Hematopoietic multipotent progenitor cell (in vitro differentiated cells): Measurements from ENCODE around the gene RPGRIP1L. TPM values are rescaled to one million over a fixed set of nuclear protein-coding genes. Genes with fewer than 3 reads are reported as not detected.
"Not testable (repeated sequence)": the region's sequence is repeated elsewhere in the genome, so short reads cannot be mapped to it uniquely, and the experiment has no call there.

ENCODE experiments used
- DNase-seq, 3 donors: peaks; one replicate each; pipeline ENCODE4 v3.0.0-alpha.2; 2011 to 2015; ENCODE audit warnings: low read depth in 2 of 3, low spot score in 2 of 3
- total RNA-seq: library from RNA; depleted of rRNA; stranded (reverse); fragments of >200 nt; gene quantifications from one replicate; pipeline ENCODE4 v1.2.3, GENCODE V29; 2012

Gene RPGRIP1L
- total RNA-seq, 1 donor: 2.2 TPM

DNA sequence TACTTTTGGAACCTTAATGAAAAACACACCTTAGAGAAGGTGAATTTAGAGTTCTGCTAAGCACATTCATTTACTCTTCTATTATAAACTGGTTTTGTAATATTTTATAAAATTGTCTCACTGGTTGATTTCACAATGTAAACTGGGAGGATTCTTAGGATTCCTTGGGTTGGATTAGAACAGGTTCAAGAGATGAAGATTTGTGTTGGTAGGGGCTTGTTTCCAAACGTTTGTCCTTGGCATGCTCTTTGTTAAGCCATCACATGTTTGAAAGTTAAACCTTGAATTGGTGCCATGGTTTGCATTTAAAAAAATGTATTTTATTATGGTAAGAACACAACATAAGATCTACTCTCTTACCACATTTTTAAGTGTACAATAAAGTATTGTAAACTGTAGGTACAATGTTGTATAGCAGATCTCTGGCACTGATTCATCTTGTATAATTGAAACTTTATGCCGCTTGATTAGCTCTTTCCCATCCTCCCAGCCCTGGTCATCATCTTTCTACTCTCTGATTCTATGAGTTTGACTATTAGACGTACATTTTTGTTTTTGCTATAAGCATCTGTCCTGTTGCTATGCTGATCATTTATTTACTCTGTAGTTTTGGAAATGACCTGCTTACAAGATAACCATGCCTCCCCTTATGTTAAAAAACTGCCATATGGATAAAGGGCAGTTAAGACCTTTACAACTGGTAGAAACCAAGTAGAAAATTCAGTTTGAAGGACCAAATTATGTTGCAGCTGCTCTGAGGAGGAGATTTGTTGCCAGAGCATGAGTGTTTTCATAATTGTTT, 9.9 kb upstream of the RPGRIP1L start:
- DNase-seq: no peak

DNA sequence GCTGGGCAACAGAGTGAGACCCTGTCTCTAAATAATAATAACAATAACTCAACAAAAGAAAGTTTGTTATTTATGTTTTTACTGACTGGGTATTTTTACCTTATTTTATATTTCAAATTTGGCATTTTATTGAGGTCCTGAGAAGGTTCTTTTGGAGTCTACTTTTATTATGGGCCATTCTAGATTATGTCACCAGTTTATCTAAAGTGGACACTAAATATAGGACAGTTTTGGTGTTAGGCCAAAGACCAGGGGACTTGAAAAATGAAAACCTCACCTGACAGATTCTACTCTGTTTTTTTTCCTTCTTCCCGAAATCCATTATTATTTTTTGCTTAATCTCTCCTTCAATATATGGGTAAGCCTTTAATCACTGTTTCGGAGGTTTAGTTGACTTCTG, 8.4 kb upstream of the RPGRIP1L start:
- DNase-seq: no peak

DNA sequence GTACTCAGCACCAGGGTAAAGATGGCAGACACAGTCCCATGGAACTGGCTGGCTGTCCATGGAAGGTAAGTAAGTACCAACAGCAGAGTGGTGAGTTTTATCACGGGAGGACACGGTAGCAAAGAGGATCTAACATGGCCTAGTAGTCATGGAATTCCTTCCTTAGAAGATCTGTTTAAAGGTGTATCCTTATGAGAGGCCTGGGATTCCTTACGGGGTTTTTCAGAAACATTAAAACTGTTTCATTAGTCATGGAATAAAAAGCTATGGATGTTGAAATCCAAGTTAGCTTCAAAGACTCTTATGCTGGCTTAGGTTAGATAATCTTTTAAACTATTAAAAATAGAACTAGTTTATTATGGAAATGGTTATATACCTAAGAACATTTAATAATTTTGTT, 7.7 kb upstream of the RPGRIP1L start:
- DNase-seq: no peak

DNA sequence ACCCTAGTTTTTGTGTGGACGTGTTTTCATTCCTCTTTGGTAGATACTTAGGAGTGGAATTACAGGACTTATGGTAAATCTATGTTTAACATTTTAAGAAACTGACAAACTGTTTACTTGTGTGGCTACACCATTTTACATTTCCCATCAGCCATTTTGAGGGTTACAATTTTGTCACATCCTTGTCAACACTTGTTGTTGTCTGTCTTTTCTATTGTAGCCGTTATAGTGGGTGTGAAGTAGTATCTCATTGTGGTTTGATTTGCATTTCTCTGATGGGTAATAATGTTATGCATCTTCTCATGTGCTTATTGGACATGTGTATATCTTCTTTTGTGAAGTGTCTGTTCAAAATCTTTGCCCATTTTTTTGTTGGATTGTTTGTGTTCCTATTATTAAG, 4.8 kb upstream of the RPGRIP1L start:
- no peak for DNase-seq

DNA sequence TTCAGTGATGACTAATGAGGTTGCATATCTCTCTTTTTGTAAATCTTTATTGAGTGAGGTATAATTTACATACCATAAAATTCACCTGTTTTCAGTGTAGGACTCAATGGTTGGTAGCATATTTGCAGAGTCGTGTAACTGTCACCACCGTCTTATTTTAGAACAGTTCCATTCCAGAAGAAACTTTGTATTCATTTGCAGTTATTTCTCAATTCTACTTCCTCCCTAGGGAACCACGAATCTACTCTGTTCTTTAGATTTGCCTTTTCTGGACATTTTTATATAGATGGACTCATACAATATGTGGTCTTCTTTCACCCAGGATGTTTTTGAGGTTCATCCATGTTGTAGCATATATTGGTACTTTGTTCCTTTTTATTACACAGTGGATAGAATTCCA, 4.0 kb upstream of the RPGRIP1L start:
- no peak for DNase-seq

DNA sequence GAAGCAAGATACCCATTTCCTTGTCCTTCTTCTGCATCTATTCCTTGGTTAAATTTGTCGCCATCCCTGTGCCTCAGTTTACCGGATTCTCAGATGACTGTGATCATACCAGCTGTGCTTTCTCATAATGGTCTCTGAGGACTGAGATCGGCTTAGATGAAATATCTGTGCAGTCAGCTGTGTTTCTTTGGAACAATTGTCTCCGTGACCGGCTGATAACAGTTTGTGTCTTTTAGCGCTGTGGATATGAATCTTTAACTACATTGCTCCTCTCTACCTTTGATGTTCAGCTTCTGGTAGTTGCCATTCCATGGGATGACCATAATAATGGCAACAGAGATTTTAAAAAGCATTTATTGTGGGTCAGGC, 770 bp upstream of the RPGRIP1L start:
- DNase-seq: no peak

DNA sequence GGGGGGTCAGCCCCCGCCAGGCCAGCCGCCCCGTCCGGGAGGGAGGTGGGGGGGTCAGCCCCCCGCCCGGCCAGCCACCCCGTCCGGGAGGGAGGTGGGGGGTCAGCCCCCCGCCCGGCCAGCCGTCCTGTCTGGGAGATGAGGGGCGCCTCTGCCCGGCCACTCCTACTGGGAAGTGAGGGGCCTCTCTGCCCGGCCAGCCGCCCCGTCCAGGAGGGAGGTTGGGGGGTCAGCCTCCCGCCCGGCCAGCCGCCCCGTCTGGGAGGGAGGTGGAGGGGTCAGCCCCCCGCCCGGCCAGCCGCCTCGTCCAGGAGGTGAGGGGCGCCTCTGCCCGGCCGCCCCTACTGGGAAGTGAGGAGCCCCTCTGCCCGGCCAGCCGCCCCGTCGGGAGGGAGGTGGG, 5.4 kb downstream of the RPGRIP1L start:
- not testable (repeated sequence) for DNase-seq

DNA sequence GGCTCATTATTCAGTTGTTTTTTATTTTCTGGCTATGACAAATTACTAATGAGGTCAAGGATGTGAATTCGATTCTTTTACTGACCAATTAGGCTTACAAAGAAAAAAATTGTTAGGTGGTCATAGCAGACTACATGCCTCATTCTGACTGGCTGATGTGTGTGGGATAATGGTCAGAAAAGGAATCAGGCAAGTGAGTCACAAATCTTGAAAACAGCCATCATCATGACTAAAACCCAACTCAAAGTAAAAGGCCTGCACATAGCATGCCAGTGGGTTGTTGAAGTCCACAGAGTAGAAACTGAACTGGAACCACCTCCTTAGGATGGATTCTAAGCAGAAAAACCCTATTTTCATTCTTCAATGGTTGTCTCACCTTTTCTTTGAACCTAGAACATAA, 8.6 kb downstream of the RPGRIP1L start:
- no peak for DNase-seq

DNA sequence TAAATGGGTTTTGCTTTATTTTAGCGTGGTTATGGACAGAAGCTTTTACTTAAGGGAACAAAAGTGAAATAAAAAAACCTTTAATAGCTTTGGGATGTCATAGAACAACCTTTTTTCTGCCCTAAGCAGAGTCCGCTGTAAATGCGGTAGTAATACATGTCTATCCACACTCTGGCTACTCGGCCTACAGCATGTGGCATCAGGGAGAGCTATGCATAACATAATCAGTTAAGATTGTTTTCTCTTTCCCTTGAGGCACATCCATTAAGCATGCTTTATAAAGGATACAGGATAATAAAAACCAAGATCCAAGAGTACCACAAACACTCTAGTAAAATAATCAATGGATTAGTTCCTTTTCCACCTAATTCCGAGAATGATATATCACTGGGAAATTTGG, 10.3 kb downstream of the RPGRIP1L start:
- no peak for DNase-seq

DNA sequence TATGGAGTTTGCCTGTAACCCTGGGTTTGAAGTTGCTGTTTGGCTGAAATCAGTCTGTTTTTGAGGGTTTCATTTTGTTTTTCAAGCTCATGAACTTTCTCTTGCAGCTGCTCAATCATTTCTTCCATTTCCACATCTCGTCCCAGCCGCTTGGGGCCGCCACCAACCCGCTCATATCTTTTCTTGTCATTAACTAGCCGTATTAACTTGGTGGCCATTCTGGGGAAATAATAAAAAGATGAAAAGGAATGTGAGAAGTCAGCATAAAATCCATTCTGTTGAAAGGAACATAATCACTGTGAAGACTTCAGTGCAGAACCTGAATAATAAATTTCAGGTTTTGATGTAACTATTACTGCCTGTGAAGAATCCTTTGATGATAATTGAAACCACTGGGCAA, 11.5 kb downstream of the RPGRIP1L start:
- no peak for DNase-seq

DNA sequence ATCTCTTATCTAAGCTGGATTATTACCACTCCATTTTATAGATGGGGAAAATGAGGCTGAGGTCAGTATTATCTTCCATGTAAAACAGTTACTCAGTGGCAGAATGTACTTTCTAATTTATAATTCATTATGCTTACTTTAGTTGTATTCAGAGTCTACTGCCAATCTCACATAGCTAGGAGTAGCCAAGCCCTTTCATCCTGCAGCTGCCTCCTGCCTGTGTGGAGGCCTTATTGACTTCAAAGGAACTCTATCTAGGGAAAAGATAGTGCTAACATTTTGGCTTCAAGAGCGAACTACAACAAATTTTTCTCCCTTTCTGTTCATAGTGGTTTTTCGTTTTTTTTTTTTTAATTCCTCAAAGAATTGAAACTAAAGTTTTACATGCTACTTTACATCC, 12.9 kb downstream of the RPGRIP1L start:
- no peak for DNase-seq

DNA sequence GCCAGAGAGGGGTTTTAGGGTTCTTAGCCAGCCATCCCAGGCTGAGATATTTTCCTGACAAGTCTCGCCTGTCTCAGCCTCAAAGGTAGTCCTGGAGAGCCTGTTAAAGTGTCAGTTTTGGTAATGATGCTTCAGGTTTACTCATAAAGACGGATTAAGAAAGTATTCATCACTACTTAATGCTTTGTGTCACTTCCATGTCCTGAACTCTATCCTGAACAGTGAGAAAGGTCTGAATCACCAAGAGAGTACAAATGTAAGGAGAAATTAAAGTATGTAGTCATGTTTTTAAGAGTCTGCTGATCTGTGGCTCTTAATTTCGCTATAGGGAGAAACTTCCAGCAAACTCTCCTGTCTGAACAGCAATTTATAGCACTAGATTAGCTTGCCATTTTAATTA, 14.0 kb downstream of the RPGRIP1L start:
- DNase-seq: no peak

DNA sequence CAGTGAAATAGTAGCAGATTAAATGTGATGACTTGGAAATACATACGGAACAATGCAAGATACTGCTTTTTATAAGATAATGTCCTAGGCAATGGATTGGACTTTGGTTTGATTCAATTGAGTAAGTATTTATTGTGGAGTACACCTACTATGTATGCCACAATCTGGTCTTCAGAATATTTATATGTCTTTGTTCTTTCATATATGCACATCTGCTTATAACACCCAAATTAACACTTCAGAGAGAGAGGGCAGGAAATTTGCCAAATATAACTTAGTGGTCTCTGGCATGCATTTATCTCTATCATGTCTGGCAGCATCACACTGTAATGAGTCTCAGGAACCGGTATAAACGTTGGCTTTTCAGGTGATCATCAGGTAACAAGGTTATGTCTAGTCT, 16.9 kb downstream of the RPGRIP1L start:
- no peak for DNase-seq

DNA sequence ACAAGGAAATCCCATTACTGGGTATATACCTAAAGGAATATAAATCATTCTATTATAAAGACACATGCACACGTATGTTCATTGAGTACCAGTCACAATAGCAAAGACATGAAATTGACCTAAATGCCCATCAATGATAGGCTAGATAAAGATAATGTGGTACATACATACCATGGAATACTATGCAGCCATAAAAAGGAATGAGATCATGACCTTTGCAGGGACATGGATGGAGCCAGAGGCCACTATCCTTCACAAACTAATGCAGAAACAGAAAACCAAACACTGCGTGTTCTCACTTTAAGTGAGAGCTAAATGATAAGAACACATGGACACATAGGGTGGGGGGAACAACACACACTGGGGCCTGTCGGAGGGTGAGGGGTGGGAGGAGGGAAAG, 18.3 kb downstream of the RPGRIP1L start:
- not testable (repeated sequence) for DNase-seq

DNA sequence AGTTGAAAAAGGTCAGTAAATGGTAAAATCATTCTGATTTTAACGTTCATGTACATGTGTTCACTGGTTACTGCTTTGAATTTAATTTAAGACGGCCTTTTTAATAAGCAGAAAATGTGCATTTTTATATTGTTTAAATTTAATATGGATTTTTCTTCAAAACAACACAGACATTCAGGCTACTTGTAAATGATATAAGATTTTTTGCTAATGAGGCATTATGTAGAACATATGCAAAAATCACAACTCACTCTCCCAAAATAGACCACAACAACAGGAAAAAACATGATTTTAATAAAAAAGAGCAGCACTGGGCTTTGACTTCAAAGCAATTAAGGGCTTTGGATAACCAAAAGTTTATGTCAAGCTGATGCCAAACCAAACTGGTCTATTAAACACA, 22.3 kb downstream of the RPGRIP1L start:
- DNase-seq: no peak

DNA sequence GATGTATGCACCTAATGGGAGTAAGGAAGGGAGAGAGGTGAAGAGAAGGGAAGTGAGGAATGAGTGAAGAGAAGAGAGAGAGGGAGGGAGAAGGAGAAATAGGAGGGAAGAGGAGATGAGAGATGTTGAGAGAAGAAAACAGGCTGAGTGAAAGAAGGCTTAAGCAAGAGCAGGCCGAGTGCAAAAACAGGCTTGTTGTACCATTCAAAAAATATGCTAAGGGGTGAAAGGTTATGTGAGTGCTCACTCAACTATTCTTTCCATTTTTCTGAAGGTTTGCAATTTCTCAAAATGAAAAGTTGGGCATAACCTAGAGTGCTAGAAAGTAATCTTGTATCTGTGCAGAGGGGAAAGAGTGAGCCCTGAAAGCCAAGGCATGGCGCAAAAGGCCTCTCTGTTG, 22.9 kb downstream of the RPGRIP1L start:
- no peak for DNase-seq

DNA sequence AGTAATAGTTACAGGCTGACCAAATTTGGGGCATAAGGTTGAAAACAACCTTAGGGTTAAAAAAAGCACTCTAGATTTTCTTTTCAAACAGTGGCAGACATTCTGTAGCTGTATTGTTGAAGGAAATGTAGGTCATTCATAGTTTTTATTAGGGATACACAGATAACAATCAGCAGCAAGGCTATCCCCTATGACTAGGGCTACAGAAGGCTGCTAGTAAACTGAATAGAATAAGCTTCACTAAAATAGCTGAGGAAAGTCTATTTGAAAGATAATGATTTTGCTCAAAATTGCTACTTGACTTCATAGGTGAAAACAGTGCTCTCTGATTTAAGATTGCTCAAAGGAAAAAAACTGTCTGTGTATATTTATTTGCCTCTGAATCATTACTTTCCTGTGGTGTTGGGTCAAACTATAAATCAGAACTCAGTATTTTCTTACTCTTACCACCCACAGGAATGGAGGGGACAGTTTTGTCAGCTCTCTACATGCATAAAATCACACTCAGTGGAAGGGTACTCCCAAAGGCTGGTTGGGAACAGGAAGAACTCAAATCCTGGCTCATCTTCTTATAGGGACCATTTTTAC, 24.8 kb downstream of the RPGRIP1L start:
- no peak for DNase-seq

DNA sequence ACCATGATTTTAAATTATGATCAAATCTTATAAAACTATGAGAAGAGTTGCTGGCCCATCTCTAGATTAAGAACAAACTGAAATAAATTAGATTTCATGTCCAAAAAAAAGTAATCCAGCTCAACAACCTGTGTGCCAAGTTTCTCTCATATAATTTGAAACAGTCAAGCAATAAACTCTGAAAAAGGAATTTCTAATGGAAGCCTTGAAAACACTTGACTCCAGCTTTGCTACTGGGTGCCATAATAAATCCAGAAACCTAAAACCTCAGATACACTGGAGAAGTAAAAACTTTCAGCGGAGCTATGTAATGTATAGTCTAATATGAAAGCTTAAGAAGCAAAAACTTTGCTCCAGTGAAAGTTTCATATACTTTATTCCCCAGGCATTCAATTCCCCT, 25.5 kb downstream of the RPGRIP1L start:
- DNase-seq: no peak

DNA sequence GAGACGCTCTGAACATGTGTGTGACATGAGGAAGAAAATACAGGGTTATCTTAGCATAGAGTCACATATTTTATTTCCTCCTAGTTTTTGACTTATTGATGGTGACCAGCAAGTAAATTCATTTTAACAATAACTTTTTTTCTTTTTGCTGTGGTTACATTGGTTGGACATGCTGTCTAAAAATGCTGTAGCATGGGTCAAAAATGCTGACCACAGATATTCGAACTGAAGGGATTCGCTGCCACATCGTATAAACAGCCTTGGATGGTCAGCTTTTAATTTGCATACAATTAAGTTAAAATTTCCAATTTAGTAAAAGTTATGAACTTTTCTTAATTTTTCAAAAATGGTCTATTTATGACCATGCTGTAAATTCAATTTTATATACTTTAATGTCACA, 30.5 kb downstream of the RPGRIP1L start:
- no peak for DNase-seq

DNA sequence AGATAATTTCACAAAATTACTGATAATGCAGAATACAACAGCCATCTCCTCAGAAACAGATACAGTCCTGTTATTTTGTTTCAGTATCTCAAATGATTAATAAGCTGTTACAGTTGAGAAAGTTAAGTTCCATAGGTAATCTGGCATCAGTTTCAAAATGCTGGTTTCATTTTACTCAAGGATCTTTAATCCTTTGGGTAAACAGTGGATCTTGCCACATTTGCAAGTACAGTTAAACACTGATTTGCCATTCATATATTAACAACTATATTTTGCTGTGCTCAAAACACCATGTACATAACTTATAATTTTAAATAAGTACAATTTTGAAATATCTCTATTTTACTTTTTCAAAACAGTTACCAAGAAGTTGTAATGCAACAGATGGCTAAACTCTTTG, 31.2 kb downstream of the RPGRIP1L start:
- no peak for DNase-seq

DNA sequence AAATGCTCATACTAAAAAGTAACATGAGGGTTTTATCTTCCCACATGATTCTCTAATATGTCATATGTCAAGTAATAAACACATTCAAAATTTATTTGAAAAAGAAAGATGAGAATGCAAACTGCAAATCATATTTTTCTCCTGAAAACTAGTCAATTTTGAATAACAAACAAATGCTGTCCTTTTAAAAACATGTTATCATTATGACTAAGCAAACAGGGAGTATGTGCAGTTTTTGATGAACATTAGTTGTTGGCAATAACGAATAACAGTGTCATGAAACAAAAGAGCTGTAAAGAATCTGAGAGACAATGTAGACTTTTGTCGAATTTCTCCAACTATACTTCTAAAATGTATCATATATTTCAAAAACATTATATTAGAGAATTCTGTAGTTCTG, 34.8 kb downstream of the RPGRIP1L start:
- no peak for DNase-seq

DNA sequence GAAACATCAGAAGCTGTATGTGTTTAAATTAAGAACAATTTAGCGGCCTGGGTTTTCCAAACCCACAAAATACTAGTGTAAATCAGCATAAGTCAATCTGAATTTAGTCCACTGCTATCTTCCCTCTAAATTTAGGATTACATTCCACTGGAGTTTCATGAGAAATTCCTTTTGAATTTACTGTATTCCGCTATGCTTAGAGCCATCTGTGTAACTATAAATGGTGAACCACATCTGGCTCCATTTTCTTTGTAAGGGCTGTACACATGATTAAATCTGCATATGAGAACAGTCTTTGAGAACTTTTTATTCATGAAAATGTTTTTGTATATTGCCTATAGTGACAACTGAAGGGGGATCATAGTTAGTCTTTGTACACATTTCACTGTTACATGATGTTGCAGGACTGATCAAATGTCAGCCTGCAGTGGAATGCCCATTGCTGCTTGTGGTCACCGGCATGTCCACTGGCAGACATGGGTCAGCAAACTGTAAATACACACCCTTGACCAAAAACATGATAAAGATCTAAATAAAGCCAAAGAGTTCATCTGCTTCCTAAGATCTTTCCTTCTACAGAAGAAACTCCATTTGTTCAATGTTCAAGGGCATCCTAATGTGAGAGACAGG, 36.8 kb downstream of the RPGRIP1L start:
- no peak for DNase-seq
